Right cardiac atrium (tissue), 5 donors: ENCODE measurements around the gene ANAPC5. TPM values are rescaled to one million over a fixed set of nuclear protein-coding genes. Genes with fewer than 3 reads are reported as not detected.
"Not testable (repeated sequence)": the region's sequence is repeated elsewhere in the genome, so short reads cannot be mapped to it uniquely, and the experiment has no call there.

Source experiments
- ATAC-seq, 2 donors: fragments of 200-7000 bp; cut with Tn5 transposase; one replicate each; pipeline versions ENCODE4 v1.8.0 to v1.9.1; 2020; ENCODE audit warnings: moderate library complexity in 2 of 2, mild to moderate bottlenecking in 1 of 2
- DNase-seq, 3 donors: peaks; one replicate each; pipeline ENCODE4 v3.0.0-alpha.2; 2020
- H3K27ac ChIP-seq: one replicate; pipeline ENCODE4 v1.5.1; 2013; ENCODE audit warnings: mild to moderate bottlenecking, low read length, control low read depth, moderate library complexity
- H3K27me3 ChIP-seq: one replicate; pipeline ENCODE4 v1.6.1; 2013; ENCODE audit not compliant: control insufficient read depth, insufficient read depth
- H3K4me1 ChIP-seq: one replicate; pipeline ENCODE4 v1.6.1; 2013; ENCODE audit warnings: low read length; ENCODE audit not compliant: control insufficient read depth, insufficient read depth
- H3K4me3 ChIP-seq: one replicate; pipeline ENCODE4 v1.5.1; 2013; ENCODE audit warnings: low read length, control low read depth
- H3K9me3 ChIP-seq: one replicate; pipeline ENCODE4 v1.6.1; 2013; ENCODE audit warnings: low read length; ENCODE audit not compliant: control insufficient read depth
- WGBS: extraction: QIAGEN DNeasy Blood & Tissue Kit; methylation state at CpG from one replicate; pipeline ENCODE4 v1.1.7; 2013; 5-methylcytosine and 5-hydroxymethylcytosine counted together
- intact Hi-C, 4 donors: fragments of 100-400 bp; cut with DNase I; formaldehyde crosslinking; loops; one replicate each; pipeline versions ENCODE4 v1.11.0 to v1.14.0; 2022 to 2023
- polyA plus RNA-seq: library from polyadenylated mRNA; stranded (reverse); fragments of 200-250 nt; gene quantifications from one replicate; pipeline ENCODE4 v1.2.3, GENCODE V29; 2013
- total RNA-seq, 4 donors: library from RNA; stranded (reverse); fragmentation: NEBNext Ultra II Directional; extraction: Animal tissue kit (Norgen Biotek cat#: 25700); gene quantifications; one replicate each; pipeline ENCODE4 v1.2.1, GENCODE V29; 2021
- donor health status: healthy with polysubstance abuse.
- donor health status: DM: no; HTN: yes; CAD: no.
- donor health status: DM: no; HTN: no; CAD: no.
- donor health status: DM: no; HTN: yes; CAD: no; lungs with severe emphysema.
- donor health status: DM: yes; HTN: yes; CAD: no.

The ANAPC5 gene
- total and polyA plus RNA-seq, 5 donors, result 55.7 to 64.0 (median 60.0) TPM

DNA sequence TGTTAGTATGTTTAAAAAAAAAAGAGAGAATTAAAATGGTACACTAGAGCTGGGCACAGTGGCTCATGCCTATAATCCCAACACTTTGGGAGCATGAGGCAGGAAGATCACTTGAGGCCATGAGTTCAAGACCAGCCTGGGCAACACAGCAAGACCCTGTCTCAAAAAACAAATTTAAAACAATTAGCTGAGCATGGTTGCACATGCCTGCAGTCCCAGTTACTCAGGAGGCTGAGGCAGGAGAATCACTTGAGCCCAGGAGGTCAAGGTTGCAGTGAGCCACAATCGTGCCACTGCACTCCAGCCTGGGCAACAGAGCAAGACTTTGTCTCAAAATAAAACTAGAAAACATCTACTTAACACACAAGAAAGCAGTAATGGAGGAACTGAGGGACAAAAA is 42.0 kb downstream of the ANAPC5 start:
- H3K4me3 ChIP-seq, DNase-seq, intact Hi-C loops, H3K4me1 ChIP-seq, H3K9me3 ChIP-seq, H3K27ac ChIP-seq, H3K27me3 ChIP-seq, ATAC-seq: not testable (repeated sequence)
- 98% methylated on average over 1 of the region's 1 CpG for WGBS

DNA sequence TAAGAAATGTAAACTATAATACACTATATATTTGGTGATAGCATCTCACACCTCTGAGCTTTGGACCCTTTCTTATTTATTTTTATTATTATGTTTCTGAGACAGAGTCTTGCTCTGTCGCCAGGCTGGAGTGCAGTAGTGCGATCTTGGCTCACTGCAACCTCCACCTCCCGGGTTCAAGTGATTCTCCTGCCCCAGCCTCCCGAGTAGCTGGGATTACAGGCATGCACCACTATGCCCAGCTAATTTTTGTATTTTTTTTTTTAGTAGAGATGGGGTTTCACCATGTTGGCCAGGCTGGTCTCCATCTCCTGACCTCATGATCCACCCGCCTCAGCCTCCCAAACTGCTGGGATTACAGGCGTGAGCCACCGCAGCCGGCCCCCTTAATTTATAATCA is 44.8 kb downstream of the ANAPC5 start:
- 94% methylated on average over 8 of the region's 8 CpGs for WGBS
- H3K27me3 ChIP-seq, H3K9me3 ChIP-seq, H3K4me1 ChIP-seq, intact Hi-C loops, H3K4me3 ChIP-seq, DNase-seq, ATAC-seq, H3K27ac ChIP-seq: not testable (repeated sequence)

DNA sequence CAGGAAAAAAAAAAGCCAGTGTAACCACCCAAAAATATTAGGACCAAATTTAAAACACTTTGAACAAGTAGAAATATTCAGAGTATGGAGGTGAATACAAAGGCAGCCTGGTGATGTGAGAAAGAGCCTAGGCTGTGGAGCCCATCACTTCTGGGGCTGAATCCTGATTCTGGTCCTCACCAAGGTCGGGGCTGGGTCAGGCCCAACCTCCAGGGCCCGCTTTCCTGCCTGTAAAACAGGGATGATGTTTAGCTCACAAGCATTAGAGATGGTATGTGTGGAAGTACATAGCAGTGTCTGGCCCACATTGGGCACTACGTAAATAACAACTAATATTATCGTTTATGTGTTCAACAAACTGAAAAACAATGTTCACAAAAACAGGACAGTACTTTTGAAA is 47.9 kb downstream of the ANAPC5 start:
- whole genome bisulfite sequencing, result 94% methylated on average over 4 of the region's 4 CpGs
- intact Hi-C loops, result no loop called here
- H3K27me3 ChIP-seq, result no peaks in the 10 kb centered on the region
- H3K4me1 ChIP-seq, result no peaks in the 10 kb centered on the region
- no peak overlapping the region for H3K27ac ChIP-seq
- H3K4me3 ChIP-seq, result no peak overlapping the region
- ATAC-seq, result no peak
- no peak for DNase-seq
- no peaks in the 10 kb centered on the region for H3K9me3 ChIP-seq

DNA sequence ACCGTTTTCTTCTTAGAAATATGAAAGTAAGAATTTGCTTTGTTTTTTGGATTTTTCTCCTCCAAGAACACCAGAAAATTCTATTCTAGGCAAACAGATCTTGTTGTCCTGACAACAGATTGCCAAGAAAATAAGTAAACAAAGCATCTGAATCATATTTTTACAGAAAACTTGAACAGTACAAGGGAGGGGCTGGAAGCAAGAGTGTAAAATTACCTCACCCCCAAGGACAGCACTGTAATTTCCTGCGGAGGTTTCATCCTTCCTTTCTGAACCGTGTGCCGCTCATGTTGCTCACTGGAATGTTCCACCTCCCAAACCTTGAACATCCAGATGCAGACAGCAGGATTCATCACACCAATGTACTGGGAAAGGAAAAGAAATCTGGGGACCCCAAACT is 50.3 kb downstream of the ANAPC5 start:
- WGBS, result 52% methylated on average over 4 of the region's 4 CpGs
- no peaks in the 10 kb centered on the region for H3K27me3 ChIP-seq
- ATAC-seq, result no peak
- H3K9me3 ChIP-seq, result no peaks in the 10 kb centered on the region
- intact Hi-C loops, result no loop called here
- no peak overlapping the region for H3K27ac ChIP-seq
- H3K4me1 ChIP-seq, result no peaks in the 10 kb centered on the region
- no peak for DNase-seq
- H3K4me3 ChIP-seq, result no peak overlapping the region

DNA sequence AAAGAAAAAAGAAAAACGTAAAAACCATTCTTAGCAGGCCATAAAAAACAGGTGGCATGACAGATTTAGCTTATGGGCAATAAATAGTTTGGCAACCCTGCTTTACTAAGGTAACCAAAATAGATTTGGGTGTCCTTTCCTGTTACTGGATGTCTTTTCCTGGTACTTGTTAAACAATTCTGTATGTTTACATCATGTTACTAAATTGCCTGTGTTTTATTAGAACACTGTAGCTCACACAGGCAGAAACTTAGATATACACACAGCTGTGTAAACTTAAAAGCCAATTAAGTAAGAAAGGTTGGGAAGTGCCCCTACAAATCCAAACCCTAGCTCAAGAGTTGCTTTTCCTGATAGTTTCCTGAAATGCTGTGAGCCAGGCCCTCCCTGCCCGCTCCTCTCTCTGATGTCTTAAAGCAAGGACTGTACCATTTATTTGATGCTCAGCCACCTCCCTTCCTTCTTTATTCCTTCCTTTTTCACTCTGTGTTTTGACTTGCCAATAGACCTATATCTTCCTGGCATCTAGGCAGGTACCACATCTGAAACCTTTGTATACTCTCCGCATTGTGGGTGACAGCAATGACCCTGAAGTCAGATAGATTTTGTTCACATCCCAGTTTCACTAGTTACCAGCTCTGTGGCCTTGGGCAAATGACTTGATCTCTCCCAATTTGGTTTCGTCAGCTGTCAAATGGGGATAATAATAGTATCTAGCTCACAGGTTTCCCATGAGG is 52.0 kb downstream of the ANAPC5 start:
- Histone ChIP-seq H3K27ac (no peak overlapping the region), H3K4me3 (no peak overlapping the region), H3K27me3 (no peaks in the 10 kb centered on the region), H3K4me1 (peaks cover 2% of the 10 kb centered on the region), H3K9me3 (no peaks in the 10 kb centered on the region)
- no peak for ATAC-seq
- intact Hi-C loops, result no loop called here
- DNase-seq, result no peak
- 88% methylated on average over 4 of the region's 4 CpGs for WGBS

DNA sequence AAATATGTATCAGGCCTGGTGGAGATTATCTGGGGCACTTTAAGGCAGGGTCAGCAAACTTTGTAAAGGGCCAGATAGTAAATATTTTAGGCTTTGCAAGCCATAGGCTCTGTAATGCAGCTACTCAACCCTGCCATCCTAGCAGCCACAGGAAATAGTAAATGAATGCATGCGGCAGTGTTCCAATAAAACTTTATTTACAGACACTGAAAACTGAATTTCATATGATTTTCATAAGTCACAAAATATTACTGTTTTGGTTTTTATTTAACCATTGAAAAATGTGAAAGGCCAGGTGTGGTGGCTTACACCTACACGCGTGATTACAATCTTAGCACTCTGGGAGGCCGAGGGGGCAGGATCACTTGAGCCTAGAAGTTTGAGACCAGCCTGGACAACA is 52.5 kb downstream of the ANAPC5 start:
- no peak overlapping the region for H3K27ac ChIP-seq
- intact Hi-C loops, result no loop called here
- WGBS, result 93% methylated on average over 4 of the region's 4 CpGs

DNA sequence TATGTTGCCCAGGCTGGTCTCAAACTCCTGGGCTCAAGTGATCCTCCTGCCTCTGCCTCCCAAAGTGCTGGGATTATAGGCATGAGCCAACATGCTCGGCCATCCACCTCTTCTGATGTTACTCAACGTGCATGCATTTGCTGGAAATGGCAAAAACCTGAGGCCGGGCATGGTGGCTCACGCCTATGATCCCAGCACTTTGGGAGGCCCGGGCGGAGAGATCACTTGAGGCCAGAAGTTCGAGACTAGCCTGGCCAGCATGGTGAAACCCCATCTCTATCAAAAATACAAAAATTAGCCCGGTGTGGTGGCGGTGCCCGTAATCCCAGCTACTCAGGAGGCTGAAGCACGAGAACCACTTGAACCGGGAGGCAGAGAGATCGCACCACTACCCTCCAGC is 53.8 kb downstream of the ANAPC5 start:
- H3K4me3 ChIP-seq, H3K4me1 ChIP-seq, H3K27me3 ChIP-seq, ATAC-seq, H3K27ac ChIP-seq, intact Hi-C loops, DNase-seq, H3K9me3 ChIP-seq: not testable (repeated sequence)
- 97% methylated on average over 13 of the region's 13 CpGs for WGBS

More for the DNA sequence above, 52.5 kb downstream of the ANAPC5 start:
- ATAC-seq, result no peak
- DNase-seq, result peak in 1 of 3 donors; percentile 21
- Histone ChIP-seq H3K4me1 (peaks cover 2% of the 10 kb centered on the region), H3K9me3 (no peaks in the 10 kb centered on the region), H3K27me3 (no peaks in the 10 kb centered on the region), H3K4me3 (no peak overlapping the region)

DNA sequence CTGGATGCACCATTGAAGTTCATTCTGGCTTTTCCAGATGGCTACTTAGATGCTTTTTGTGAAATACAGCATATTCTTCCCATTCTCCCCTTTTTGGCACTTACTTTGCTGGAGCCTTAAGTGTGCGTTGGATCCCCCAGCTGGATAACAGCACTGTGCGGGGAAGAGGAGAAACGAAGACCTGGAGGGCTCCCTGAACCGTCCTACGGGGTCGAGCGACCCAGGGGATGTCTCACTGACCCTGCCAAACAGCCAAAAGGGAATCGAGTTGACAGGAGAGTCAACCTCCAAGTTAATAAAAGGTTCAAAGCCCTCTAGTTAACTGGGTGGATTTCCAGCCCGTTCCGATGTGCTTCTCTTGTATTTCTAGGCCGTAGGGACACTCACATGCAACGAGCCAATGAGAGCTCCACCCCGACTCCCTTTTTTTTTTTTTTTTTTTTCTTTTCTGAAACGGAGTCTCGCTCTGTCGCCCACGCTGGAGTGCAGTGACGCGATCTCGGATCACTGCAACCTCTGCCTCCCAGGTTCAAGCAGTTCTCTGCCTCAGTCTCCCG is 54.7 kb downstream of the ANAPC5 start:
- DNase-seq (peak in 2 of 3 donors; percentile 41 to 67), ATAC-seq (peak; percentile 8 to 43)
- H3K27me3 ChIP-seq, result no peaks in the 10 kb centered on the region
- H3K4me1 ChIP-seq, result peaks cover 2% of the 10 kb centered on the region
- WGBS, result 3% methylated on average over 21 of the region's 21 CpGs
- peak overlapping the region; percentile 98 for H3K4me3 ChIP-seq
- H3K9me3 ChIP-seq, result no peaks in the 10 kb centered on the region
- intact Hi-C loops, result no loop called here
- H3K27ac ChIP-seq, result peak overlapping the region; percentile 14

DNA sequence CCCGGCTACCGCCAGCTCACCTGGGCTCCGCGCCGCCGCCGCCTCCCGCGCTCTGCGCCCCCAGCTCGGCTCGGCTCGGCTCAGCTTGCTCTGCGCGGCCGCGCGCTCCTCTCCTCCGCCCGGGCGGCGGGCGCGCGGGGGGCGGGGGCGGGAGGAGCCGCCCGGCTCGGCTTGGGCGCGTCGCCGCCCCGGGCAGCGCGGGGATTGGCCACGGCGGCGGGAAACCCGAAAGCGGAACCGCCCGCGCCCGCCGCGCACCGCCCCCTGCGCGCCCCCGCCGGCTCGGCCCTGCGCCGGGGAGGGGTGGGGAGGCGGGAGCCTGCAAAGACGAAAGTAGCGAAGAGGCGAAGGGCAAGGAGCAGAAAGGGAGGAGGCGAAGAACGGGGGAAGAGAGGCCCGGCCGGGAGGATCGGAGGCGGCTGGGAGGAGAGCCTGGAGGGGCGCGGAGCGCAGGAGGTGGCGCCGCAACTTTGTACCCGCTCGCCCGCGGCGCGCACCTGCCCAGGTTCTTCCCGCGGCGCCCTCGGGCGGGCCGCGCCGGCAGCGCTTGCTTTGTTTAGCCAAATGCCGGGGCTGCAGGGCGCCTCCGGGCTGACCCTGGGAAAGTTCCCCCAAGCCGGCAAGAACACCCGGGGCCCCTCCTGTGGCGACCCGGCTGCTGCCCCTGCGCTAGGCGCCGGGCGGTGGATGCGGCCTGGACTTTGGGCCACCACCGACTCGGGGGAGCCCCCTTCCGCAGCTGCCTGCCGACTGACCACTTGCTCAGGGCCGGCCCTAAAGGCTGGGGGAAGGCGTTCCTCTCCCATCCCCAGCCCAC is 55.4 kb downstream of the ANAPC5 start, which contains the start of gene CAMKK2:
CAMKK2 (minus strand) TSS at position 92 of the 817 bp plus-strand sequence. CDS start 22,183 bp downstream, outside the sequence.
- peak within 1 kb of the TSS; percentile 98 for H3K4me3 ChIP-seq

DNA sequence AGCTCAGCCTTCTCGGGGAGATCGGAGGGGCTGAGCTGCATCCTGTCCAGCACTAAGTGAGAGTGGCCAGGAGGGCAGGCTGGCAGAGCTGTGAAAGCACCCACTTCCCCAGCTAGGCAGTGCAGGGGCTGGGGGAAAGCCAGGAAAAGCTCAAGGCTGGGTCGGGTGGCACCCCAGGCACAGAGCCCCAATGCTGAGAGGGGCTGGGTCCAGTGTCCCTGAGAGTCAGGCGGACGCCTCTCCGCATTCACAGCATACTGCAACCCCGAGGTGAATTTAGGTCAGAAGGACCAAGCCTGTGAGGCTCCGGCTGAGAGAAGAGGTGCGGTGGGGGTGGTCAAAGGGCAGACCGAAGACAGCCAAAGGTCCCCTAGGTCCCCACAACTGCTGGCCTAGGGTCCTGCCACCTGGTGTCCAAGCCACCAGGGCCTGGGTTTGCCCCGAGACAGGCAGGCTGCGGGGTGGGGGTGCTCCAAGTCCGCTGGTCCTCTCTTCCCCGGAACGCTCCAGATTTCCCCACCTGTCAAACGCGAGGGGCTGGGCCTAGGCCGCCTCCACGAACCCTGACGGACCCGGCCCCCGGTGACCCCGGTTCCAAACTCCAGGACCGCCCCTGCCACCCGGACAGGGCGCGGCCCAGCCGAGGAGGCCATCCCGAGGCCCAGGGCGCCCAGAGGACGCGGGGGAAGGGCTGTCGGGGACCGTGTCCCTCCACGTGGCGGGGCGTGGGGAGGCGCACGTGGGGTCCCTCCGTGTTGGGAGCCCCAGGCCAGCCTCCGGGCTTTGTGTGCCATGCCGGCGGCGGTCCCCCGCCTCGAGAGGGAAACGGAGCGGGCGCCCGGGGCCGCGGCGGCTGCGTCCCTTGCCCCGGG is 56.2 kb downstream of the ANAPC5 start:
- H3K4me1 ChIP-seq, result peaks cover 2% of the 10 kb centered on the region
- peak; percentile 50 to 57 for ATAC-seq
- no peaks in the 10 kb centered on the region for H3K27me3 ChIP-seq
- 1% methylated on average over 55 of the region's 55 CpGs for WGBS
- no peaks in the 10 kb centered on the region for H3K9me3 ChIP-seq
- peak overlapping the region; percentile 98 for H3K4me3 ChIP-seq
- intact Hi-C loops, result no loop called here
- DNase-seq, result peak; percentile 51 to 80 (median 77)
- H3K27ac ChIP-seq, result peak overlapping the region; percentile 68

More for the DNA sequence above, 55.4 kb downstream of the ANAPC5 start, which contains the start of gene CAMKK2:
- Histone ChIP-seq H3K4me1 (peaks cover 2% of the 10 kb centered on the region), H3K27me3 (no peaks in the 10 kb centered on the region), H3K9me3 (no peaks in the 10 kb centered on the region), H3K27ac (peak within 1 kb of the TSS; percentile 68)
- peak; percentile 96 for ATAC-seq
- intact Hi-C loops, result no loop called here
- WGBS, result under 1% methylated on average over 104 of the region's 104 CpGs
- peak; percentile 86 to 95 (median 95) for DNase-seq
